ENCODE results near the gene PHTF1.
"Not testable (repeated sequence)": the region's sequence is repeated elsewhere in the genome, so short reads cannot be mapped to it uniquely, and the experiment has no call there.

The PHTF1 gene

DNA sequence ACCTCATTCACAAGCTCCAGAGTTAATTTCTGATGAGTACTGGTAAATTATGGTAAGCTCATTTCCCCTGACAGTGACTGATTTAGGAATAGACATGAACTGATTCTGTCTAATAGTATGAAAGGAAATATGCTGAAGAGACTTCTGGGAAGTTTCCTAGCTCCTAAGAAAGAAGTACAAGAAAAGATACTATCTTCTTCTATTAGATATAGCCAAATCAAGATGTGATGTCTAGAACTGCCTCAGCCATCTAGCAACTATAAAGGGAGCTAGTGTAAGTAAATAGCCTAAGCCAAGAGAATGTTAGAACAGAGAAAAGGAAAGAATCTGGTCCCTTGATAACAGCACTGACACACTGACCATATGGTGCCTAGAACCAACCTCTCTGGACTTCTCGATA is 10.7 kb upstream of the PHTF1 start:
- DNase-seq, result no peak

DNA sequence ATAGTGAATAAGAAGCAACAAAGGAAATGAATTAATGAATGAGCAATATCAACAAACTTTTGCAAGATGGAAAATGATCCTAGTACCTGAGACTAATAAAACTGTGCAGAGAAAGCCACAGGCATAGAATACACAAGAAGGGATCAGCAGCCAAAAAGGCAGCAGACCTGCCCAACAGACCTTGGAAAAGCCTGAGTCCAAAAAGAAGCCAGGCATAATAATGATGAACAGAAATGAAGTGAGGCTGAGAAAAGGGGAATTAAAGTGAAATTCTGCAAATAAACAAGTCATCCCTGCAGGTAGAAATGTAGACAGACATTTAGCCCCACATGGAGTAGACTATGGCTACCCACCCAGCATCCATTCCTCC is 10.3 kb upstream of the PHTF1 start:
- DNase-seq, result no peak

DNA sequence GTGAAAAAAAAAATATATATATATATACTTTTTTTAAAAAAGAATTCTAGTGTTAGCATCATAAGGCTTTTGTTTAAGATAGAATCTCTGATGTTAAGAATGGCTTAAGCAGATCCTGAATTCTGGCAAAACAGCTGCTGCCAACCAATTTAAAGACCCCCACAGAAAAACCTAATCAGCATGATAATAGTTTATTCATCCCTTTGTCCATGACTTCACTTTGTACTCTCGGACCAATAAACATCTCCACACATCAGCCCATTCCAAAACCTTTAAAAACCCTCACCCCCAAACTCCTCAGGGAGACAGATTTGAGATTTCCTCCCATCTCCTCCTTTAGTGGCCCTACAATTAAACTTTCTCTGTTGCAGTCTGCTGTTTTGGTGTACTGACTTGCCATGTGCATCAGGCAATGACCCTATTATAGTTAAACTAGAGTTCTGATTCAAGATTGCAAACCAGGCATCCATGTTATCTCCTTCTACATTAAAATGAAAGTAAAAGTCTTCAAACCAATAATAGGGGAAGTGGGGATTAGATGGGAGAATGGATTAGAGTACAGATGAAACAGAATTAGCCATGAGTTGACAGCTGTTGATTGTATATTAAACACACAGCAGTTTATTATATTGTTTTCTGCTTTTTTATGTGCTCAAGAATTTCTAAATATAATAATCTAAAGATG is 9.8 kb upstream of the PHTF1 start:
- no peak for DNase-seq

DNA sequence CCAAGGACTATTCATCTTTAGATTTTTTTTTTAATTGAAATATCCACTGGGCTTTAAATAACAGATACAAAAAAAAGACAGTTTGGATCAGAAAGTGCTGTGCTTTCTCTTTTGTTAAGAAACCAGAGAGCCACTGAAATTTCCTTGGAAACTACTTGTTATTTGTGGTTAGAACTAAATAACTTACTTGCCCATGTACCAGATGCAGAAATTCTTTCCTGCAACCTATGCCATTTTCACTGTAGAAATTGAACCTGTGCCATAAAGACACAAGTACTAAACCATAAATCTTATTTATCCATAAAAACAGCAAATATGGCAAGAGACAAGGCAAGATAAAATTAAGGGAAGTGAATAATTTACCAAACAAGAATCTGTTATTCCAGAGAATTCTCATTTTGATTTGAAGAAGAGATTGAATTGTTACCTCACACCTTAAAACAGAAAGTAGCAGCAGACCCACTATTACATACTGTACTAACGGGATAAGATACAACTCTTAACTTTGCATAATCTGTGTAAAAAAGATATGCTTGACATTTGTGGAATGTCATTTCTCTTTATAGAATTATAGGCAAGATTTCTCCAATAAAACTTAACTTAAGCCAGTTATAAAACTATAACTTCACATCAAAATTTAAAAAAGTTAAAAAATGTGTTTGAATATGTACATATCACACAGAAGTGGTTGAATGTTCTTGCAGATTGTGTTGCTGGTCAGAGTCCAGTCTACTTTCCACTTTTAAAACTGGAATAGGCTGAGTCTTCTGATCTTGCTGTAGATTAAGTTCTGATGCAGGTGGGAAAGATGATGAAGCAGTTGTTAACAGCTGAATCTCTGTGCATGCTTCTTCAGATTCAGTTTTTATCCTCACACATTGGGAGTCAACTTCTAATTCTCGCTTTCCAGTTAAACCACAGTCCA is 6.3 kb upstream of the PHTF1 start:
- no peak for DNase-seq

DNA sequence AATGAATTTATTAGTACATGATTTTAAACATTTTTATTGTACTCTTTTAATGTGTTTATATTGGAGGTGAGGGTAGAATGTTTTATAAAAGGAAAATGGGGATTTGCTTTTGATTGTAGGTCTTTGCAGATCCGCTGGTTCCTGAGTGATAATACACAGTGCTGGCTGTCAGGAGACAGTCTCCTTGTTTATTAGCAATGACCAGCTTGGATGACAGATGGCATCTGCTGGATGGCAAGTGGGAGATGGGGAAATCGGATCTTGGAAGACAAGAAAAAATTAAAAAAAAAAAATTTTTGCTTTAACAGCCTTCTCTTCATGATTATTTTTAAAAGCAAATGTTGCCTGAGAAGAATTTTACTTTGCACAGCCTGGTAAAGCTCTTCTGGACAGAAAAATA is 4.4 kb upstream of the PHTF1 start:
- no peak for DNase-seq

DNA sequence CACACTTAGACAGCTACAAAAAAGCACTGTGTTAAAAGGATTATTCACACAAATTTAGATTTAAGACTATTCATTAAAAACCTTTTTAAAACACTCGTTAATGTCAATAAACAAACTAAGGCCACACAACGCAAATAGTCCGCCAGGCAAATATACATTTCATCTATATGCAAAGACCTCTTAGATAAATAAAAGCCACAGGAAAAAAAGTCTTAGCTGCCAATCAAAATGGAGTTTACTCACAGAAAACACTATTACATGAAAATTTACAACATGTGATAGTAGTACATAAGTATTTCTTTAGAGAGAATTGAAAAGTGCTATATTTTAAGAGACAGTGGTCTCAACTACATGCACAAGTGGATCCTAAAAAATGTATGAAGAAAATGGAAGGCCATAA is 2.7 kb upstream of the PHTF1 start:
- DNase-seq, result no peak

DNA sequence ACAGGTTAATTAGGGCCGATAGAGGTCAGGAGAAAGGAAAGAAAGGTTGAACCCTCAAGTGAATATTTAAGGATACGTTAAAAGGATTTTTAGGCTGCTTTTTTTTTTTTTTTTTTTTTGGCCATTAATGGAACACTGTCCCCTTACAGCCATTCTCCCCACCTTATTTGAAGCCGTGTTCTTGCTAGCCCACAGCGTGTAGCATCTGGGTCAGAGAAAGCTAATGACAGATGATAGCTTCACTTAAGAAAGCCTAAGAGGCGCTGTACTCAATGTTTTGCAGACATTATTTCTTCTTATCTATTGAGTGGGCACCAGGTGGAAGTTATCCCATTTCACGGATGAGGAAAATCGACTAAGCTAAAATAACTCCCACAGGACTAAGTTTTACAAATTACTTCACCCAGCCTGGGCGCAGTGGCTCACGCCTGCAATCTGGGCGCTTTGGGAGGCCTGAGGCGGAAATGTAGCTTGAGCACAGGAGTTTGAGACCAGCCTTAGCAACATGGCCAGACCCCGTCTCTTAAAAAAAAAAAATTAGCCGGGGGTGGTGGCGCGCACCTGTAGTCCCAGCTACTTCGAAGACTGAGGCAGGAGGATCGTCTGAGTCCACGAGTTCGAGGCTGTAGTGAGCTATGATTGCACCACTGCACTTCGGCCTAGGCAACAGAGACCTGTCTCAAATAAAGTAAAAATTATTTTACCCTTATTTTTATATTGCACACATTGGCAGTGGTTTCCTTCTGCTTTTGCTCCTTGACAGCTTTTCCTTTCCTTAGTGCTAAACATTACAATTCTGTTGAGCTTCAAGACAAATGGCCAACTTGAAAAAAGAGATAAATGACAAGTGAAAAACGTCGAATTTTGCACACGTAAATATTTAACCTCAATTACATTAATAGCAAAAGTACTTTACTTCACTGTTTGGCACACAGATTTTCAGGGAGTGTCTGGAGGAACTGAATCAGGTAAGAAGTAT is 1.1 kb upstream of the PHTF1 start:
- DNase-seq, result no peak

DNA sequence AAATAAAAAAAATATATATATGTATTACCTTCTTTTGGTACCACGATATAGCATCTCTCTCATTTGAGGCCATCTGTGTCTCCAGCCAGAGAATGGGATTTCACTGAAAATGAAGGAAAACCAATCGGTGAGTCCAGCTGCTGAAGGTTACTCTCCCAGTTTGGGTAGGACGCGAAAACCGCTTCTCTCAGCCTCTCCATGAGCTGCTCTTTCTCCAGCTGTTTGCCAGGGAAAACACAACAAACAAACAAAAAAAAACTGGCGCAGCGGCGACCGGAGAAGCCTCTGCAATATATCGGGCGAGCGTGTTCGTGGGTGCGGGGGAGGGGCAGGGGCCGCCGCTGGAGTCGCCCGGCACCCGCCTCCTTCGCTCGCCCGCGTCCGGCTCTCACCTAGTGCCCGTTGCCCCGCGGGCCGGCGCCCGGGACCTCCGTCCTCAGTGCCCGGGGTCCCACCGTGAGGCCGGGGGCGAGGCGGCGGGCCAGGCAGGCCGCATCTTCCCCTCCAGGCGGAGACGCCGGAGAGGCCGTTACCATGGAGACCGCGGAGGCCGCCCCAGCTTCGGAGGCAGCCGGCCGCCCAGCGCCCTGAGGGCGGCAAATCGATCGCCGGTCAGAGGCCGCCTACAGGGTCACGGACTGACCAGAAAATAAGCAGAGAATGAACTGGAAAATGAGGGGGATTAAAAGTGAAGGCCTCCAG is 504 bp downstream of the PHTF1 start:
- peak; percentile 21 for DNase-seq

DNA sequence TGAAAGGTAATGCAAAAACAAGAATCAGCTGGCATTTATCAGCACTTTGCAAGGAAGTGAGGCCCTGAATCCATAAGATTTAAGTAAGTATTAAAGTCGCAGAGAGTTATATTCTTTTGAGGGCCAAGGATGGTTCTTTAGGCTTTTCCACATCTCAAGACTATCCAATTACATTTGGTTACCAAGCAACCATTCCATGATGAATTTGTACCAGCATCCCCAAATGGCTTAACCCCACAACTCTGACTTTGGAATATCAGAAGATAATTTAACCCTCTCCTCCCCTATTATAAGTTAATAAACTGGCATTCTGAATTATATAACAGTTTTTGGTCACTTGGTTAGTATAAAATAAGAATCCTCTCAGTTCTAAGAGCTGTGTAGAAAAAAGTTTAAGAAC is 2.8 kb downstream of the PHTF1 start:
- no peak for DNase-seq

DNA sequence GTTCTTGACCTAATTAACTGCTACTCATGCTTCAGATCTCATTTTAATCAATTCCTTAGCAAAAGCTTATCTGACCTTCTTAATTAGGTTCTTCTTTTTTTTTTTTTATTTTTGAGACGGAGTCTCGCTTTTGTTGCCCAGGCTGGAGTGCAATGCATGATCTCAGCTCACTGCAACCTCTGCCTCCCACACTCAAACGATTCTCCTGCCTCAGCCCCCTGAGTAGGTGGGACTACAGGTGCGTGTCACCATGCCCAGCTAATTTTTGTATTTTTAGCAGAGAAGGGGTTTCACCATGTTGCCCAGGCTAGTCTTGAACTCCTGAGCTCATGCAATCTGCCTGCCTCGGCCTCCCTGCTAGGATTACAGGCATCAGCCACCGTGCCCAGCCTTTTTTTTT is 6.0 kb downstream of the PHTF1 start:
- DNase-seq, result not testable (repeated sequence)

DNA sequence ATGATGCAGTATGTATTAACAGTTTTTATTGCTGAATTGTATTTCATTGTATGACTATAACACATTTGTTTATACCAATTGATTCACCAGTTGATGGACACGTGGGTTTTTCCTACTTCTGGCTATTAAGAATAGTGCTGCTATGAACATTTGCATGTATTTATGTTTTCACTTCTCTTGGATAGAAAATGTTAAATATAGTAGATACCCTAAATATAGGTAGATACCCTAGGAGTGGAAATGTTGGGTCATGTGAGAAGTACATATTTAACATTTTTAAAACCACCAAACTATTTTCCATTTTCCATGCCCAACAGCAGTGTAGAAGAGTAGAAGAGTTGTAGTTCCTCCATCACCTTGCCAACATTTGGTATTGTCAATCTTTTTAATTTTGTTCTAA is 7.8 kb downstream of the PHTF1 start:
- DNase-seq, result no peak

DNA sequence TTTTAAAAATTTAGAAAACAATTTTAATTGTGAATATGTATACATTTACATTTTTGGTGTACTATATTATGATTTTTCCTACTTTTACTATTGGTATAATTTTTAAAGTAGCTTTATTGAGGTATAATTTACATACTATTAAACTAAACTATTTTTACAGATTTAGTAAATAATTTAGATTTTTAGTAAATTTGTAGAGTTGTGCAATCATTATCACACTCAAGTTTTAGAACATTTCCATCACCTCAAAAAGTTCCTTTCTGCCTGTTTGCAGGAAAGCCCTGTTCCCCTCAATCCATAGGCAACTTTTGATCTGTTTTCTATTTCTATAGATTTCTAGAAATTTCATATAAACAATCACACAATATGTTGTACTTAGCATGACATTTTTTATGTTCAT is 8.2 kb downstream of the PHTF1 start:
- DNase-seq, result no peak

DNA sequence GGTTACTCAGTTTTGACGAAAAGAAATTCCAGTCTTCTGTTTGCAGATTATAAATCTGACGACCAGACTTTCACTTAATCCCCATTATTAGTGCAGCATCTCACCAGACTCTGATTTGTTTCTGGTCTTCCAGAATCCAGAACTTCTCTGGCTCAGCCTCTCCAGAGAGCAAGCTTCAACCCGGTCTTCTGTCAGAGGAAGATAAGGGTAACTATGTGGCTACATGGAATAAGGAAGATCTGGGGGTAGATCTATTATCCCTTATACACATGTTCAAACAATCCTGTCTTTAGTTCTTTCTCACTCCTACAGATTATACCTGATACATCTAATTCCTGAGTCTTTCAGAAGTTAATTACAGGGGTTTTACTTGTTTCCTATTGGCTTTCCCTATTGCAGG is 9.9 kb downstream of the PHTF1 start:
- DNase-seq, result no peak

DNA sequence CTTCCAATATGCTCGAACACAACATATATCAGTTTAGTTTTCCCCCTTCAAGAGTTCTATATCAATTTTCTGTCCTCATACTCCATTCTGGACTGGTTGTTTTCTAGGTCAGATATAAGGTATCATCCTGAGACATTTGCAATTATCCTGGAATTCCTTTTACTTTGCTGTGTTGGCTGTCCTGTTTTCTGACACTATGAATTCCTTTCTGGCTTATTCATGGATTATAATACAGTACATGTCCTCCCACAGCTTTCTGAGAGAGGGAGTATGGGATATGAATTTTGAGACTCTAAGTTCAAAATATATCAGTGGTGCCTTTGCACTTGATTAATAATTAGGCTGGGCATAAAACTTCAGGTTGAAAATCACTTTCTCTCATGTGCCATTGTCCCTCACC is 11.9 kb downstream of the PHTF1 start:
- DNase-seq, result no peak

DNA sequence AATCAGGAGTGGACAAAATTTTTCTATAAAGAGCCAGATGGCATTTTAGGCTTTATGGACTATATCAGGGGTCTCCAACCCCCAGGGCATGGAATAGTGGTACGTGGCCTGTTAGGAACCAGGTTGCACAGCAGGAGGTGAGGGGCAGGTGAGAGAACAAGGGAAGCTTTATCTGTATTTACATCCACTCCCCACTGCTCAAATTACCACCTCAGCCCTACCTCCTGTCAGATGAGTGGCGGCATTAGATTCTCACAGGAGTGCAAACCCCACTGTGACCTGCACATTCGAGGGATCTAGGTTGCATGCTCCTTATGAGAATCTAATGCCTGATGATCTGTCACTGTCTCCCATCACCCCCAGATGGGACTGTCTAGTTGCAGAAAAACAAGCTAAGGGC is 13.9 kb downstream of the PHTF1 start:
- no peak for DNase-seq

DNA sequence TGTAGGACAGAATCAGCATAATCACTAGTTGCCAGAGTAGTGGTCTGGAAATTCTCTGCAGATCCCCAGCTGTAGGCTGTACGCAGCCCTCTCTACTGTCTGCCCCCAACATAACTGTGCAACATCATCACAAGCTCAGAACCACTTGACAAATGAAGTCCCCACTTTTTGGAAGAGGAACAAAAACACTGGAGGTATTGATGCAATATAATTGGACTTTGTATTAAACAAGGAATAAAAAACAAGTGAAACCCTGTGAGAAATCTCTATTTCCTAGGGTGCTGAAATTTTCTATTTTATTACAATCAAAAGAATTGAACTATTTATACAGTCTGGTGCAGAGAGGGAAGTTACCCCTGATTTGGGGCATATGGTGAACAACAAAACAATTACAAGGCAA is 15.2 kb downstream of the PHTF1 start:
- no peak for DNase-seq

DNA sequence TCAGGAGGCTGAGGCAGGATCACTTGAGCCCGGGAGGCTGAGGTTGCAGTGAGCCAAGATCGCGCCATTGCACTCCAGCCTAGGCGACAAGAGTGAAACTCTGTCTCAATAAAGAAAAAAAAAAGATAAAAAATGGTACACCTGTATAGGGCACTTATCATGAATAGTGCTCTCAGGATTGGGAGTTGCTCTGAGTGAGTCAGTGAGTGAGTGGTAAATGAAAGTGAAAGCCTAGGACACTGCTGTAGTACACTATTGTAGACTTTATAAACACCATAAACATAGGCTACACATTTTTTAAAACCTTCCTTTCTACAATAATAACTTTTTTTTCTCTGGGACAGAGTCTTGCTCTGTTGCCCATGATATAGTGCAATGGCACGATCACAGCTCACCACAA is 16.8 kb downstream of the PHTF1 start:
- no peak for DNase-seq

DNA sequence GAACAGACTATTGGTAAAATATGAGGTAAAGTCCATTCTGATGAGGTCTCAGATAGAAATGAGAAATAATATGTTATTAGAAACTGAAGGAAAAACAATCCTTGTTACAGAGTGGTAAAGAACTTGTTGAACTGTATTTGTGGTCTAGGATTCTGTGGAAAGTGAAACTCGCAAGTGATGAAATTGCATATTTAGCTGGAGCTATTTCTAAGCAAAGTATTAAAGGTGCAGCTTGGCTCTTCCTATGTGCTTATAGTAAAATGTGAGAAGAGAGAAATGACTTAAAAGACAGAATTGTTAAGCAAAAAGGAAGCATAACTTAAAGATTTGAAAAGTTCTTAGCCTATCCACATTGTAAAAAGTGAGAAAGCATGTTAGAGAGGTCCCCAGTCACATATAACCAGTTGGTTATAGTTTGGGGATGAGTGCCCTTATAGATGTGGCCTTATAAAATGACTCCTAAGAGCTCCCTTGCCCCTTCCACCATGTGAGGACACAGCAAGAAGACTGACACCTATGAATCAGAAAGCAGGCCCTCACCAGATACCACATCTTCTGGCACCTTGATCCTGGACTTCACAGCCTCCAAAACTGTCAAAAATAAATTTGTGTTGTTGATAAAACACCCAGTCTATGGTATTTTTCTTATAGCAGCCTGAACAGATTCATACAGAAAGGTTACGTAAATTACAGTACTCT is 24.8 kb downstream of the PHTF1 start:
- DNase-seq, result no peak

DNA sequence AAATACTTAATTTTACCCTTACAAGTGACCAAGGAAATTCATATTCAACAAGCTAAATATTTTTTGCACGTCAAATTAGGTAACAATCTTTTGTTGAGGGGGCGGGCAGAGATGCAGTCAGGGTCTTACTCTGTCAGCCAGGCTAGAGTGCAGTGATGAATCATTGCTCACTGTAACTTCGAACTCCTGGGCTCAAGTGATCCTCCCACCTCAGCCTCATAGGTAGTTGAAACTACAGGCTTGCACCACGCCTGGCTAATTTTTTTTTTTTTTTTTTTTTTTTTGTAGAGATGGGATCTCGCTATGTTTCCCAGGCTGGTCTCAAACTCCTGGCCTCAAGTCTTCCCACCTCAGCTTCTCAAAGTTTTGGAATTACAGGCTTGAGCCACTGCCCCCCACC is 26.5 kb downstream of the PHTF1 start:
- DNase-seq, result no peak

DNA sequence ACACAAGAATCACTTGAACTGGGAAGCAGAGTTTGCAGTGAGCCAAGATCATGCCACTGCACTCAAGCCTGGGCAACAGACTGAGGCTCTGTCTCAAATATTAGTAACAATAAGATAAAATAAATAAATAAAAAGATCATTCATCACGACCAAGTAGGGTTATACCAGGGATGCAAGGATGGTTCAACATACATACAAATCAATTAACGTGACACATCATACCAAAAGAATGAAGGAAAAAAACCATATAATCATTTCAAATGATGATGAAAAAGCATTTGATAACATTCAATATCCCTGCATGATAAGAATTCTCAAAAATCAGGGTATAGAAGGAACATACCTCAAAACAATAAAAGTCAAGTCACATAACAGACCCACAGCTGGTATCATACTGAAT is 38.3 kb downstream of the PHTF1 start:
- DNase-seq, result no peak

DNA sequence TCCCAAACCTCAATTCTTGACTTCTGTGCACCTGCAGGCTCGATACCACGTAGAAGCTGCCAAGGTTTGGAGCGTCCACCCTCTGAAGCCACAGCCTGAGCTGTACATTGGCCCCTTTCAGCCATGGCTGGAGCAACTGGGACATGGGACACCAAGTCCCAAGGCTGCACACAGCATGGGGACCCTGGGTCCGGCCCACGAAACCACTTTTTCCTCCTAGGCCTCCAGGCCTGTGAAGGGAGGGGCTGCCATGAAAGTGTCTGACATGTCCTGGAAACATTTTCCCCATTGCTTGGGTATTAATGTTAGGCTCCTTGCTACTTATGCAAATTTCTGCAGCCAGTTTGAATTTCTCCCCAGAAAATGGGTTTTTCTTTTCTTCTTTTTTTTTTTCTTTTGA is 40.7 kb downstream of the PHTF1 start:
- not testable (repeated sequence) for DNase-seq

DNA sequence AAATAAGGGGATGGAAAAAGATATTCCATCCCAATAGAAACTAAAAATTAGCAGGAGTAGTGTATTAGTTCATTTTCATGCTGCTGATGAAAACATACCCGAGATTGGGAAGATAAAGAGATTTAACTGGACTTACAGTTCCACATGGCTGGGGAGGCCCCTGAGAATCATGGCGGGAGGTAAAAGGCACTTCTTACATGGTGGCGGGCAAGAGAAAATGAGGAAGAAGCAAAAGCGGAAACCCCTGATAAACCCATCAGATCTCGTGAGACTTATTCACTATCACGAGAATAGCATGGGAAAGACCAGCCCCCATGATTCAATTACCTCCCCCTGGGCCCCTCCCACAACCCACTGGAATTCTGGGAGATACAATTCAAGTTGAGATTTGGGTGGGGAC is 41.8 kb downstream of the PHTF1 start:
- not testable (repeated sequence) for DNase-seq

Data from SHP77 treated with DMSO at 0.1 percent for 48 hours (cell line).